Kidney tubule cell (primary cell): ENCODE data around the gene BNC2.

Experiments
- DNase-seq: peaks from one replicate; pipeline ENCODE4 v3.0.0-alpha.2; 2018; ENCODE audit warnings: low spot score

Gene BNC2

DNA sequence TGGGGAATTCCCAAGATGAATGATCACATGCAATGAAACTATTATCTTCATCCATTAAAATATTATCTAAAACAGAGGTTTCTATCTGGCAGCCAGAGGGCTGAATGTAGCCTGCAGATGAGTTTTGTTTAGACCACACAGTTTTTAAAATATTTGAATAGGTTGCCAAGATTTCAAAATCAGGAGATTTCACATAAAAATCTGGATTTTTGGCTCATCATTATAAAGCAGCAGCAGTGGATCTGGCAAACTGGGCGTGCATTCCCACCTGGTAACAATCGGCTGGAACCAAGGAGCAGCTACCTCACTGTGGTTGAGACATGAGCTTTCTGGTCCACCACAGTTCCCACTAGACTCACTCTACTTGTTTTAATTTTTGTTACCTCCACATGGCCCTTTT, 155.1 kb downstream of the BNC2 start:
- no peak for DNase-seq

DNA sequence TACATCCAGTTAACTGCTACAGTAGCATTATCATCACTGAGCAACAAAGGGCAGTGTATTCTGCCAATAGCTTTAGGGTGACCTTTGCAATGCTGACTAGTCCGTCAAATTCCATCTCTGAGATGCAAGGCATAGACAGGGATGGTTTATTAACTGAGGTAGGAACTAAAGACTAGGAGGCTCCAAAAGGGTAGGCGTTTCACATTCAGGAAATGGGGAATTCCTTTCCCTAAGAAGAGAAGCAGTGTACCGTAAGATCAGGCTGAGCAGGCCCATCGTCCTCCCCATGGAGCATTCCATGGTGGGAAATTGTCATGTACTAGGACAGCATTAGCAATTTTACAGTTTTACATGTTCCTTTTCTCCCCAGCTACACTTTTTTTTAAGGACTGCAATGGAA, 157.7 kb downstream of the BNC2 start:
- peak; percentile 72 for DNase-seq

DNA sequence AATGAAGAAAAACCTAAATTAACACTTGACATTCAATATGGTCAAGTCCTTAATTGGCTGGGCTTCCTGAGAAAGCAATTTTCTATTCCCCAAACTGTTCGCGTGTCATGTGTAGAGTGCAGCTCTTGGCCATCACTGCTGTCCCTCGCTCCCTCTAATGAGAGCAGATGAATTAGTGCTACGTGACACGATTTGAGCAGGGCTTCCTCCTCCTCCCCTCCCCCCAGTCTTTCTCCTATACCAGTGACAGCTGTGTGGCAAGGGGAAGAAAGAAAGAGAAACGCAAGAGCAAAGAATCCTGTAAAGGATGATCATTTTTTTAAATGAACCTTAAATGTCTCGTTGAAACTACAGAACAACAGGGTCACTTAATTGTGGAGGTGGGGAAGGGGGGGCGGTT, 159.6 kb downstream of the BNC2 start:
- no peak for DNase-seq

DNA sequence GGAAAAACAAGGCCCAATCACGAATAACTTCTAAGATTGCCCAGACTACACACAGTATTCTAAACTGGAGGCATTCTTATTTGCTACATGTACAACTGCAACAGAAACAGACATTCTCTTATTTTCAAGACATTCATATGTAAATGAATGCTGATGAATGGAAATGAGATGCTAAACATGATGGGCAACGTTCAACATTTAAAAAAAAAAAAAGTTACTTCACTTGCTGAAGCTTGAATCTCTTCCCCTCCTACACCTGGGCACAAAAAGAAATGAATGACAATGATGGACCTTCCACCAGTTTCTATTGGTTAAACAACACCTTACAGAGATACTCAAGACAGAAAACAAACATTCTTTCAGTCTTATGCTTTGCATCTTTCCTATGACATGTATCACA, 160.5 kb downstream of the BNC2 start:
- DNase-seq = no peak

DNA sequence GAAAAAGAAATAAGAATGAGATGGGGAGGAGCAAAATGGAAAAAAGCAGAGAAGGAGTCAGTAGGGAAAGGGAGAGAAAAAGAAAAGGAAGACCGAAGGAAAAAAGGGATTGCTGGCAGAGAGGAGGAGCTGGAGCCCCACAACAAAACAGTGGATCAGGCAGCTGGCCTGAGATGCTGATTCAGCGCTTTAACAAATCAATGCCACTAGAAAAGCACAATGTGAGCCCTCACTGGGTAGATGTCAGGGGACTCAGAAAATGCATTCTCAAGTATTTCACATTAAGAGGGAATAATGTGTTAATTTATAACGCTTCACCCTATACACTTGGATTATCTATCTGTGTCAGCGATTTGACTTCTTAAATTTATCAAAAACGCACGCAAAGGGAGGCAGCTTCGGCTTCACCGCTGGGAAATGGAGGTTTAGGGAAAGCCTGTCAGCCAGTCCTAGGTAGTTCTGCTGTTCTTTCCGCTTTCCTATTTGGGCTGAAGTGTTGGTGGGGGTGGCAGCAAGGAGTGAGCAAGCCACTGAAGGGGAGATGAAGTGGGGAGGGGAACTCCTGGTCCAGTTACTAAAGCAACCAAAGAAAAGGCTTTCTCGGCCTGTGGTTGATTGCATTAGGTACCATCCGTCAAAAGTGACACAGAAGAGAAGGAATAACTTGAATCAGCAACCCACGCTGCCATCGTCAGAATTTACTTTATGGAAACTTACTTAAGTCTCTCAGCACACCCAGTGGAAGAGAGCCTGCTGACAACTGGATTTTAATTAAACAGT, 161.6 kb downstream of the BNC2 start:
- no peak for DNase-seq

DNA sequence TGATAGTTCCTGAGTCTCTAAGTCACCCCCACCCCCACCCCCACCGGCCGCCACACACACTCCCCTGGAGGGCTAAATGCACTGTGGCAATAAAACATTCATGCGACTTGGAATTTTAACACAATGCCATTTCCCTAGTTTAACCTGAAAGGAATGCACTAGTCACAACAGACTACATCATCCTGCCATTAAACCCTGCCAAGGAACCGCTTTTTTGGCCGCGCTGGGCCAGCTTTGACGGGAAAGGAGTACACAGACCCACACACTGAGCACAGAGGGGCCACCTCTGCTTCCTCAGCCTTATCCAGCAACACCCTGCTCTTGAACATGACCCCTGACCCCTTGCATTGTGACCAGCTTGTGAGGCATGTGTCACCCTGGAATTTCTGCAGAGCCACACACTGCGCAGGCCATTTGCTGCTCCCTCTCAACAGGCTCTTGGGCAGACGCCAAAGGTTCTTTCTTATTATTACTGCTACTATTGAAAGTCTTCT, 165.3 kb downstream of the BNC2 start:
- DNase-seq = peak; percentile 100

DNA sequence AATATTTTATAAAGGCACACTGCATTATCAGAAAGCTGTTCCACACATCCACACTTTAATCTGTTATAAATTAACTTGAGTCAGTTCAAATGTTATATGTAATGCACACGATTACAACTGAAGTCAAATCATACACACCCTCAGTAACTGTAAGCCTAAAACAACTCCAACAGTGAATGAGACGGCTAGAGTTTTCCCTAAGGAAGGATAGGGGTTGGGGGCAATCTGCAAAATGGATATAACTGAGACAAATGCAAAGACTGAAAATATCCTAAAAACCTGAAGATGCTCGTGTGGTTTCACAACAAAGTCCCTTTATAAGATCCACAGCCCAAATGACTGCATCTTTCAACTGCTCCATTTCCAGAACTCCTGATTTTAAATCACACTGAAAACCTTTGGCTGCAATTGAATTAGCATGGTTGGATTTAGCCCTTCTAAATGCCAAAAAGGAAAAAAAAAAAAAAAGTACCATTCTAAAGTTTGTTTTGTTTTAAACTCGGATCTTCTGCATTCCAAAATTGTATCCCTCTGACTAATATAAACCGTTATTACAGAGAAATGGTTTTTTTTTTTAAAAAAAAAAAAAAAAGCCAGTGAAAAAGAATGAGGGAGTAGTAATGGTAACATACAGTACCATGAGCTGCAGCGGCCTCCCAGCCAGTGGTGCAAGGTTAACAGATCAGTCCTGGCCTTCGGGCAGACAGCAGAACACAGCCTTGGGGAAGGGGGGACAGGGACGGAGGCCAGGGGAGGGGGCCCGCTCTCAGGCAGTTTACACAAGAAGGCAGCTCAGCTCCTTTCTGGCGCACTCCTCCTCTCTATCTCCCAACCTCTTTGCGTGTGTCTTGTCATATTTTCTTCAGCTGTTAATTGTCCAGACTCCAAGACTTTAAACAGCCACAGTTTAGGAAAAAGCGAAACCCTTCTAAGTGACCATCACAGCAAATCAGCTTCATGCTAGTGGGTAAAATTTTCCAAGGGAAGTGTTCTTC, 166.1 kb downstream of the BNC2 start:
- DNase-seq = peak; percentile 58

DNA sequence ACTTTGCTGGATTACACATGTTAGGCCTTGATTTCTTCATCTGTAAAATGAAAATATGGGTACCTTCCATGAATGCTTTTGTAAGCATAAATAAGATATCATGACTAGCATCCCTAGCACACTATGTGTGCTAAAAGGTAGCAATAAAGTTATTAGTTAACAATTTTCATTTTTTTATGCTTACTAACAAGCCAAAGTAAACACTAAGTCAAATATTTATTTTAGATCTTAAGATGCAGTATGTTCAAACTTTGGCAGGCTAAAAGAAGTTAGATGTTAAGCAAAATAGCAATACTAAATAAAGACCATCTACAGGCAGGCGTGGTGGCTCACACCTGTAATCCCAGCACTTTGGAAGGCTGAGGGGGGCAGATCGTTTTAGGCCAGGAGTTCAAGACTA, 169.1 kb downstream of the BNC2 start:
- DNase-seq = no peak

DNA sequence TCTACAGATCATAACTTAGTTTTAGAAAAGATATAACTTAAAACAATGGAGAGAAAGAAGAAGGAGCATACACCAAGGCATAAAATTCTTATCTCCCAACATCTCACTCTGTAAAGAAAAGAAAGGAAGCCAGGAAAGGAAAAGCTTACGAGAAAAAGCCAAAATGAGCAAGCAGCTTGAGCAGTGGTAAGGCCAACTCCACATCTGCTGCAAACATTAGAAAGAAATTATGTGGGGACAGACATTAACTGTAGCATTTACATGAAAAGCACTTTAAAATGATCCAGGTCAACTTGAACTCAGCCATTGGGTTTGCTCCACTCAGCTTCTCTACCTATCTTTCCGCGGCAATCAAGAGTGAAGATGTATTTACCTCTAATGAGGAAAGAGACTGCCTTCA, 176.9 kb downstream of the BNC2 start:
- DNase-seq = no peak

DNA sequence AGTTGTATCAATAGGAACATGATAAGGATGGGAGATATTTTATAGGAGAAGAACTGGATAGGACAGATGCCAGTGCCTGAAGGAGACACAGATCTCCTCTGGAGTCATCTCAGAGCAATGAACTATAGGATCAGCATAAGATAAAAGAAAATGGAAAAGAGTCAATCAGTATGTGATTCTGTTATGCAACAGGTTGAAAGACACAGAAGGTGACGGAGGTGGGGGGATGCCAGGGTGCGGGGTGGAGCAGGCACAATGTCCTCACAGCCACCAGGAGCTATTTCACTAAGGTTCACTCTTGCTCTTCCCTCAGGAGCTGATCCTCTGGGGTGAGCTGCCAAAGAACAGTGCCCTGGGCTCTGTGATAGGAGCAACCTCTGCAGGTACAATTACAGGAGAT, 179.8 kb downstream of the BNC2 start:
- no peak for DNase-seq

DNA sequence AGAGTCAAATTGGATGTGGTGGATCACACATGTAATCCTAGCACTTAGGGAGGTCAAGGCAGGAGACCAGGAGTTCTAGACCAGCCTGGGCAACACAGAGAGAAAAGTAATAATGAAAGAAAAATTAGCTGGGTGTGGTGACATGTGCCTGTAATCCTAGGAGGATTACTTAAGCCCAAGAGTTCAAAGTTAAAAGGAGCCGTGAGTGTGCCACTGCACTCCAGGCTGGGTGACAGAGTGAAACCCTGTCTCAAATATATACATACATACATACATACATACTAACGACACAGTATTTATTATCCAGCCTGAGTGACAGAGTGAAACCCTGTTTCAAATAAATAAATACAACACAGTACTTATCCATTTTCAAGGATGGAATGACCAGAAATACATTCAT, 180.3 kb downstream of the BNC2 start:
- DNase-seq = no peak

DNA sequence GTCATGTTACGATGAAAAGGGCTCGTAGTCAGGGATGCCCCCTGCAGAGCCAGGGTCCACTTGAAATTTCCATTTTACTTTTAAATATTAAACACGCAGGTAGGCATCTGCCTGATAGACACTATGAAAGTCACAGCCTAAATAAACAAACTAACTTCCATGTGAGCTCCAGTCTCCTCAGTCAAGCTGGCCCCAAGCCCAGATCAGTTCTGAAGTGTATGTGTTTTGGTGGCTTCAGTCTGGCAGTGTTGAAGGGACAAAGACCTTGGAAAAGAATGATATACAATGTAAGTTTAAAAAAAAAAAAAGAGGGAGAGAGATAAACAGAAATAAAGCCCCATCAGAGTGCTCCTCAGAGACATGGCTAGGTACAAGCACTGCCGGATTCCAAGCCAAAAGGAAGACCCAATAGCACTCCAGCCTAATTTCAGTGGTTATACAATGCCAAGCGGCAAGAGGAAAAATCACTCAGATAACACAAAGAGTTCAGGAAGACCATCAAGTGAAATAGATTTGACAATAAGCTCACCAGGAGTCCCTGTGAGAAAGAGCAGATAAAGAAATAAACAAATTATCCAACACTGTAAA, 181.0 kb downstream of the BNC2 start:
- peak; percentile 34 for DNase-seq

DNA sequence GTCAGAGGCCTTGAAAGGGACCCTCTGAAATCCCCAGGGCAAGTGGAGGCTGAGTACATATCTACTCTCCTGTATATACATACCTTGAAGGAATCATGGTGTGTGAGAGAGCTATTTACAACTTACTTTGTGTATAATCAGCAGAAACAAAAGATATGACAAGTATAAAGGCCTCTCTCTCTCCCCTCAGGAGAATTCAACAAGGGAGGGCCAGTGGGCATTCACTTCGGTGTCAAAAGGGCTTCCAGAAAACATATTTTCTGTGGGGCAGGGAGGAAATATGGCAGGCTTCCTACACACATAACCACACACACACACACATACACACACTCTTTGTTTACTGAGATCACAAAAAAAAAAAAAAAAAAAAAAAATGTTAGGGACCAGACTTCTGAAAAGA, 181.7 kb downstream of the BNC2 start:
- DNase-seq = no peak

DNA sequence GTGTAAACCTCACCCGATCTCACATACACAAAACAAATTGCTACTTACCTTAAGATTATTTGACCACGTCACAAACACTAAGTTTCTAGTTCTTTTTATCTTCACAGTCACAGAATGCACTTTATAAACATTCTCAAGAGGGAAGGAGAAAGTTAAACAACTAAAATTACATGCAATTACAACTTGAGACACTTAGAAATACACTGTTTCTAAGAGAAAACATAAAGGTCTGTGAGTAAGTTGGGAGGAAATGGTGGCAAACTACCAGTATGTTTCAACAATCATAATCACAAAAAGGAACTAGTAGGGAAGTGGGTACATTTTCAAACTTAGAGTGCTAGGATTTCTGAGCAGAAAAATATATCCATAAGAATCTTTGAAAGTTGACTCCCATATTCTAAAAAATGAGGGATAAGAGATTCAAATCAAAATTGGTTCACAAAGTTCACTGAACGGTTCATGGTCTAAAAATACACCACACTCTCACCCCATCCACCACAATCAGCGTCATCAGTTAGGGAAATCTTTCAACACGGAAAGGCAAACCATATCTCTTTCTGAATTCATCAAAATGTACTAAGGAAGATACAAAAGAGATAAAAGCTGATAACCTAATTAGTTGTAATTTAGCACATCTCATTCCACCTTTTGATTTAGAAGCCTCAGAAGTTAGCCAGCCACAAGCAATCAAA, 182.6 kb downstream of the BNC2 start:
- DNase-seq = no peak

DNA sequence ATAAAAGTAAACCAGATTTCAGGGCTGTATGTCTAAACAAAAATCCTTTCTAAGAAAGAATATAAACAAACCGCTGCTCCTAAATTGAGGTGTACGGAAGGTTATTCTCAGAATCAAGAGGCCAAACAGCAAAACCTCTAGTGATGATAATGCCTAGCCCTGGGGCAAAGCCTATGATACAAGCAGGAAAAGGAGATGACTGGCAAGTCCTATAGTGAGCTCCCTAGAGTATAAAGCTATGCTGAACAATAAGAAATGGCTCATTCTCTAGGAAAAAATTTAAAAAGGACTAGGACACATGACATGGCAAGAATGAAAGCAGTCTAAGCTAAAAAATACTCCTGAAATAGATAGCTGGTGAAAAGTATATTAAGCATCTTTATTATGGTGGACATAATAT, 187.1 kb downstream of the BNC2 start:
- DNase-seq = no peak

DNA sequence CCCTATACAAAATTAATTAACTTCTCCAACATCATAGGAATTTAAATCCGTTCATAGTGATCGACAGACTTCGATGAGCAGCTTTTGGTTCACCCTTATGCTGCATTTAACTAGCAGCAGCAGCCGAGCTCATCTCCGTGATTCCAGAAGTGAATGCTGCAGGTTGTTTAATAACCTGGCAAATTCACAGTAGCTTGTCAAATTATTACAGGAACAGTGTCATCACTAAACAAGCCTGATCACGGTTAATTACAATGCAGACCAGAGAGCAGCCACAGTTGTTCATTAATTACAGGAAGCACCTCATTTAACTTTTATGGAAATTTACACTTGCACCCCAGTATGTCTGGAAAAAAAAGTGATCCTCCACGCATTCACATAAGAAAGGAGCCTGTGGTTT, 188.2 kb downstream of the BNC2 start:
- DNase-seq = no peak

DNA sequence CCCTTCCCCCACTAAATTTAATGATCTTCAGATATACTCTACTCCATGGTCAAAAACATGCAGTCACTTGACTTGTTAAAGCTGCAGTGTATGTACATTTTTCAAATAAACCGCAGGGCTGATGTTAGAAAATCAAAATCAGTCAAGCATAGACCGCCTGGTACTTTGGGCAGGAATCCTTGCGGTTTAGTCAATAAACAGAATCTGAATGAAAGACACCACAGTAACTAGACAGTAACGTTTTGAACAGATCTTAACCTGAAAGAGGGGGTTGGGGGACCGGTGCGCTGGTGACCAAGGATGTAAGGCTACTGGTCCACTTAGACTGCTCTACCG, 188.8 kb downstream of the BNC2 start:
- peak; percentile 68 for DNase-seq

DNA sequence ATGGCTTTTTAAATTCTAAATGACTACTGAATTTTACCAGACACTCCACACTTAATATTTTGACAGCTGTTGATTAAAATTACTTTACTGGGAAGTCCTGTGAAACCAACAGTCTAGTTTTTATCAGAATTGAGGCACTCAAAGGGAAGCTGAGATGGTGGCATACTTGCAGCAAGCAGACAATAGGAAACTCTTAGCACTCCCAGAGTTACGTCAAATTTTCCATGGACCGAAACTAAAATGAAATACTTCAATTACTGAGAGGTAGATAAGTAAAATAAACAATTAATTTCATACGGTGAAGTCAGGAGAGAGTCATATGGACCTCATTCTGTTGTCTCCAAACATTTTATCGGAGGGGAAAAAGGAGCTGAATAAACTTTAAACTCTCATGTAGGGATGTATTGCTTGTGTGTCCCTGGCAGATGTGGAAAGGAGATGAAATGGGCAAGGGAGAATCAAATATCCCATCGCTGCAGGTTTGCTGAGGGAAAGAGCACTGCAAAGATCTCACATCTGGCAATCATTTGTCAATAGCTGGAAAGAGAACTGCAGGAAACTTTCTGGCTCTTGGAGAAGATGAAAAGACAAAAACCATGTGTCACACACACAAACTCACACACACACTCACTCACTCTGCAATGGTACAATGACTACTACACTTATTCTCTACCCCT, 189.4 kb downstream of the BNC2 start:
- no peak for DNase-seq

DNA sequence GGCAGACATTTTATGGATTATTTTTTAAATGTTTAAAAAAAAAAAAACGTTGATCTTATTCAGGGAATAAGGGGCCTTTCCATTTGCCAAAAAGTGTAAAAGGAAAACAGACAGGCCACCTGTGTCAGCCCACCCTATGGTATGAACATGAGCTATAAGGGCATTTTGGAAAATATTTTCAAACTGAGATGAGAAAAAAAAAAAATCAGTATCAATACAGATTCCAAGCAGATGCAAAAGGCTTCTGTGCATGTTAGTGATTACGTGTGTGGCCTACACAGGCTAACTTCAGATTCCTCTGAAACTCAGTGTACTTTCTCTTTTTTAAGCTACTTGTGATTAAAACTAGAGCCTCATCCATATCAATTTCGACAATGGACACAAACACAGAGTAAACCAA, 189.9 kb downstream of the BNC2 start:
- DNase-seq = no peak

DNA sequence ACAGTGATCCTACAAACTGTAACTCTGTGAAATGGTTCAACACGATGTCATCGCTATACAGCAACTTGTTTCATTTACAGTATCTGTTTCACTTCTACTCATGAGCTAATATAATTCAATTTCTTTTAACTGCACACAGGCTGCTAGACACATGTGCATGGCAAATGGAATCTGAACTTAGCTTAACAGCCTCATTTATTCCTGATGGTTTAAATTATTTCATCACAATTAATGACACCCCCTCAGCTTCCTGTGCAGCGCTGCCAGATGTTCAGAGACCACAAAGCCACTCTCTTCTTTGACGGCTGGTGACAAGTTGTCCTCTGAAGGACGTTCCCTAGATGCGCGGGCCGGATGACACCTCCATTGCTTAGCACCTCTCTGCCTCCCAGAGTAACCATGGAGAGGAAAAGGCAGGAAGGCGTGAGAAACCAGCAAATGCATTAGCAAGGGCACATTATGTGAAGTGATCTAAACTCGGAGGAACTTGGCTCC, 191.1 kb downstream of the BNC2 start:
- peak; percentile 25 for DNase-seq

DNA sequence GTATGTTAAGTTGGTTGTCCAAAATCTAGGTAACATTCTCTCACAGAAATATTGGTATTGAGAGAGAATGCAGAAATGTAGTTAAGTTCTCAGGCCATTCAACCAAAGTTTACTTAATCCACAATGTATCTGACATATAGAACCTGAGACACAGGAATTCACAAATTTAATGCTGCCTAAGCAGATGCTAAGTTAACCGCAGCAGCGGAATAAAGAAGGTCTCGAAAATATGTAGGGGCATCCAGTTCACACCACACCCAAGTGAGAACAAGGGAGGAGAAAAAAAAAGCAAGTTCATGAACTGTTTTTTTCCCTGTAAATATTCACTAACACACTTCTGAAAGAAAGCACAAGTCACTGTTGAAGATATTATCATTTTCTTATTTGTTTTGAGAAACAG, 194.0 kb downstream of the BNC2 start:
- no peak for DNase-seq
